Activated CD4-positive, alpha-beta T cell treated with anti-CD3 and anti-CD28 coated beads for 24 hours (primary cell): Measurements from ENCODE around the gene LAMTOR4.
"Not testable (repeated sequence)": the region's sequence is repeated elsewhere in the genome, so short reads cannot be mapped to it uniquely, and the experiment has no call there.

Source experiments
- DNase-seq, 2 donors: peaks; one replicate each; pipeline ENCODE4 v3.0.0-alpha.2; 2020; ENCODE audit warnings: low read depth in 2 of 2

The LAMTOR4 gene

DNA sequence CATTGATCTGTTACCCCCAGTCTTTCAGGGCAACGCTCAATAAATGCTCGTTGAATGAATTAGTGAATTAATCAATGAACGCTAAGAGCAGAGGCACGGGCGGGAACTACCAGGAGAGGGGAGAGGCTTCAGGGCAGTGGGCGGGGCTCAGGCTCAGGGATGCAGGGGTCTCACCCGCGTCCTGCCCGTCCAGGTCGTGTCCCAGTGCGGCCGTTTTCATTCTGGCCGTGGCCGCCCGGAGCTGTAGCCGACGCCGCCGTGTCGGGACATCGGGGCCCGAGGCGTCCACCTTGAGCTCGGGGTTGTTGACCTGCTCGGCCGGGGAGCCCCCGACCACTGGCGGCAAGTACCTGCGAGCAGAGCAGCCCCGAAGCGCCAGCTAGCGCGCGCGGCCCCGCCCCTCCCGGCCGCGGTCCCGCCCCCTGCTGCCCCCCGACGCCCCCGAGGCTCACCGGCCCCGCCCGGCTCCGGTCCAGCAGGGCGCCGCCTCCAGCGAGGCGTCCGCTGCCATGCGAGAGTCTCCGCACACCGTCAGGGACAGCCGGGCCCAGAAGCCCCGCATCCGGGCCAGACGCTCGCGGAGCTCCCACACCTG is 22.5 kb downstream of the LAMTOR4 start:
- no peak for DNase-seq

DNA sequence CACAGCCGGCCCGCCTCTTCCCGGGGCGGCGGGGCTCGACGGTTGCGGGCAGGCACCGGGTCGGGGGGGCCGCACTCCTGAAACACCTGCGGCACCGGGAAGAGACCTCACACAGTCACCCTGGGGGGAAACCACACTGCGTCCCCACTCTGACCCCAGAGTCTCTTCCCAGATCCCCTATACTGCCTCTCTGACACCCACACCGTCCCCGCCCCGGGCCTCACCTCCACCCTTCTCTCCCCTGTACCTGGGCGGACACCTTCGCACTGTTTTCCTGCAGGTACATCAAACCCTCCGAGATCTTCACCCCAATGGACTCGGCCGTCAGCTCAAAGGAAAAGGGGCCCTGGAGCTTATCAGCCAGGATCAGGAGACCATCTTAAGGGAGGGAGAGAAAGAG is 23.1 kb downstream of the LAMTOR4 start:
- no peak for DNase-seq

DNA sequence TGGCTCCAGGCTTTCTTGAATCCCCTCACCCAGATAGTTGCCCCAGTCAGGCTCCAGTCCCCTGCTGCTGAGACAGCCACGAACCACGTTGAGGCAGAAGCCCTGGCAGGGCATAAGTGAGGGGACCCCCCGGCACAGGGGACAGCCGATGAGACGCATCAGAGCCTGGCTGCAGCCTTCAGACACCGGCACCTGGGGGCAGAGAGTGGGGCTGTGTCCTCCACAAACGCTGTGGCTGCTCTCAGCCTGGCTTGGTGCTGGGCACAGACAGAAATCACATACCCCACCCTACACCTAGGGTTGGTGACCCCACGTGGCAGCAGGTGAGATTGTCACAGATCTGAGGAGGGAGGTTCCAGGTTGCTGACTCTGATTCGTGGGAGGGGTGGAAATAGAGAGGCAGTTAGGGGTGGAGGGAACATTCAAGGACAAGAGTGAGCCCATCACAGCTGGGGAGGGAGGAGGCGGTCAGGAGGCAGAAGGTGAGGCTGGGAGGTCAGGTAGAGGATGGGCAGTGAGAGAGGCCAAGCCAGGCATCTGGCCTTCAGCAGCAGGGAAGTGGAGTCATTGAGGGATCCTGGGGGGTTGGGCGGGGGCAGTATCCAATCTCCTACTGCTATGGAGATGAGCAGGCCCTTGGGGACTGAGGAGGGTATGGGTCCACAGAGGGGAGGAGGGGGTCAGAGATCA is 25.2 kb downstream of the LAMTOR4 start:
- no peak for DNase-seq

DNA sequence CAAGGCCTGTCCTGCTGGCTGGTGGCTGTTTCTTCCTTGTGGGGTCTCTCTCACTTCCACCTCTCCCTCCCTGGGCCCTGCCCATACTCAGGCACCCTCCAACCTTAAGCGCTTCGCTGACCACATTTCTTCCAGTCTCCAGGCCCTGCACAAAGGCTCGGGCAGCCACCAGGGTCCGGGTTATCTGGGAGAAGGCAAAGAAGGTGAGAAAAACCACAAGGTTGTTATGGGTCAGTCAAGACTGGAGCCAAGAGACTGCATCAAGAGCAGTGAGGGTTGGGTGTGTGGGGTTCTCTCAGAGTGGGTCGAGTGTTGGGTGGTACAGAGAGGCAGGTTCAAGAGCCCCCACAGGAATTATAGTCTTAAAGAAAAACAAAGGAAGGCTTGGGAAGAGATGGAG is 25.9 kb downstream of the LAMTOR4 start:
- no peak for DNase-seq

DNA sequence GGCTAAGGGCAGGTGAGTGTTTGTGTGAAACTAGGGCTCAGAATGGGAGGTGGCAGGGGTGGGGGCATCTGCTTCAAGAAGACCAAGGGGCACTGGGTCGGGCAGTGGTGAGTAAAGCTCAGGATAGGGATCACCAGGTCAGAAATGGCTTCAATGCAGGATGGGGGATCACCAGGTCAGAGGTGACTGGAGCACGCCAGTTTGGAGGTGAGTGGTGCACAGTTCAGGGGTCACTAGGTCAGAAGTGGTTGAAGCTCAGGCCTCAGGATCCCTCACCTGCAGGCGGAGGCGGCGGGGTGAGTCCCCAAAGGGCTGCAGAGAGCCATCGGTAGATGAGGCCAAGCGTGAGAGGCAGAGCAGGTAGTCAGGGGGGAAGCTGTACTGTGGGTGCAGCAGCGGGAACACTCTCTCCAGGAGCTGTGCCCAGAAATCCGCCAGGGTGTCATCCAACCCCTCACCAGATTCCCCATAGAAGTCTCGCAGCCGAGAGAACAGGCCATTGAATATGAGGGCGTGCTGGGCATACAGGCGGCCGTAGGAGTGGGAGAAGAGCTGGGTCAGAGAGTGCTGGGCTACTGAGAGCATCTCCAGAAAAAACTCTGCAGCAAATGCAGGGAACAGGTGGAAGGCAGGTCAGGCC is 26.7 kb downstream of the LAMTOR4 start:
- DNase-seq: no peak

DNA sequence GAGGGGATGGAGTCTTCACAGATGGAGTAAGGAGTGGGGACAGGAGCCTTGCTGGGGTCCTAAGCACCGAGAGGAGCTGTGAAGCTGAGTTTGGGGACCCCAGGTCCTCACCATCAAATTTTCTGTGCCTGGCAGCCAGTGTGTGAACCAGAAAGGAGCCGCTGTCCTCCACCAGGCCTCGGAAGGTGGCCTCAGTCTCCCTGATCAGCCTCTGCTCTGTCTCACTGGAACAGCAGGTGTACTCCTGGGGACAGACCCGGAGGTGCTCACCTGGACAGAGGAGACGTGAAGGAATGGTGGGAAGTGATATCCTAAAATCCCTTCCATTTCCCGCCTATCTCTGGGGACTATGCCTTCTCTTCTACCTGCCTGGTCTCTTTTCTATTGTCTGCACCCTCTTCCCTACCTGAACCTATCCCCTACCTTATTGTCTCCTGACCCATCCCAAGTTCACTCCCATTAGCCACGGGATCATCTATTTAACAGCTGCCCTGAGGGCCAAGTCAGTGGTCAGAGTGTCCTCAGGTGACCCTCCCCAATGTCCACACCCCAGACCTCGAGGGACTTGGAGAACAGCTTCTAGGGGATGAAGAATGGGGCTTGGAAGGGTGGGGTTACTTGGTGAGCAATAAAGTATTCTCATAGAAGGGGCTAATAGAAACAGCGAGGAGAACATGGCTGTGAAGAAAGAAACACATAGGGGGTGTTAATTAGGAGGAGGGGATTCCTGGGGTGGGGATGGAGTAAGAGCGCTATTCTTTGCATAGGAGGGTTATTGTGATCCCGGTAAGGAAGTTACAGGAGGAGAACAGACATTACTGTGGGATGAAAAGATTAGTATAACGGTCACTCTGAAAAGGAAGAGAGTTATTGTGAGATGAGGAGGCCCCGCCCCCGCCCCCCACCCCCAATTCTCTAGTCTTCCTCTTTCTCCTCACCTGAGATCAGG is 27.7 kb downstream of the LAMTOR4 start:
- no peak for DNase-seq

DNA sequence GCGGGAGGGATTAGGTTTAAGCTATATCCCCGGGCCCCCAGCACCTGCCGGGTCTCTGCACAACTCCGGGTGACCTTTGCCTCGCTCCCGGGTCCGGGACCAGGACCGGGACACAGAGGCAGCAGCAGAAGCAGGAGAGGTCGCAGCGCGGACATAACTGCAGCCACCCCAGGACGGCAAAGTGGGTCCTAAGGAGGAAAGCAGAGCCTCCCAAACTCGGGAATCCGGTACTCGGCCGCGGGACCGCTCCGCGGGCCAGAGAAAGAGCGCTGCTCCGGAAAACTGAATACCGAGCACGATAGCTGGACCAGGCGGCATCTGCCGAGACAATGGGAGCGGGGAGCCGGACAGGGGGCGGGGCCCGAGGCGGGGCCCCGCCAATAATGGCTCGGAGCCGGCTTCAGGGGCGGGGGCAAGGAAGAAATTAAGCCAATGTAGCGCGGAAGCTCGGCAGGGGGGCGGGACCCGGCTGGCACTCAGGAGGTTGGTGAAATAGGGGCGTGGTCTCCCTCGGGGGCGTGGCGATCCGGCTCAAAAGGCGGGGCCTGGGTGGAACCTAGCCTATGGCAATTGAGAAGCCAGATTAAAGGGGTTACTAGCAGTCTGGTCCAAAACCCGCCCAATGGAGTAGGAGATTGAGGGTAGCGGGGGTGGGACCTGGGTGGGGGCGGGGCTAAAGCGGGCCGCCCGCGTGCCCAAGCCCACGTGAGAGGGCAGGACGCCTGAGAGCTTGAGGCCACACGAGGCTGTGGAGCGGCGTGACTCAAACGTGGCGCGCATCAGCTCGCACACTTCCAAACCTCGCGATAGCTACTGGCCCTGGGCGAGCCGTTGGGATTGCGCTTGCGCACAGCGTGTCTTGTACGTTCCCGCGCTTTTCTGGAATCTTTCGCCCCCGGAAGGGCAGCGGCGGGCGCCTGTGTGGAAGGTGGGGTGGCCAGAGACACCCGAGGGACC is 28.6 kb downstream of the LAMTOR4 start, which contains the start of the genes GPC2 and STAG3:
Gene GPC2, minus strand, starts transcription at position 337 of the 957 bp plus-strand sequence. Its CDS starts 182 bp downstream, at position 155.
Gene STAG3, plus strand, starts transcription at position 874 of the 957 bp plus-strand sequence. CDS start 2,639 bp downstream, outside the sequence.
- DNase-seq: peak; percentile 98 to 99

DNA sequence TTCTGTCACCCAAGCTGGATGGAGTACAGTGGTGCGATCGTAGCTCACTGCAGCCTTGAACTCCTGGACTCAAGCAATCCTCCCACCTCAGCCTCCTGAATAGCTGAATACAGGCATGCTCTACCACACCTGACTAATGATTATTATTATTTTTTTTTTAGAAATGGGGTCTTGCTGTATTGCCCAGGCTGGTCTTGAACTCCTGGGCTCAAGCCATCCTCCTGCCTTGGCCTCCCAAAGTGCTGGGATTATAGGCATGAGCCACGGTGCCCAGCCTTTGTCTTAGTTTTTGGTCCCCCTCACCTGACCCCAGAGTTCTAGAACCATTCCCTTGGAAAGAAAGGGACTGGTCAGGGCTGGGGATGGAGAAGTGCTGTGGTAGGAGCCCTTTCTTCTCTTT is 31.4 kb downstream of the LAMTOR4 start:
- DNase-seq: not testable (repeated sequence)

DNA sequence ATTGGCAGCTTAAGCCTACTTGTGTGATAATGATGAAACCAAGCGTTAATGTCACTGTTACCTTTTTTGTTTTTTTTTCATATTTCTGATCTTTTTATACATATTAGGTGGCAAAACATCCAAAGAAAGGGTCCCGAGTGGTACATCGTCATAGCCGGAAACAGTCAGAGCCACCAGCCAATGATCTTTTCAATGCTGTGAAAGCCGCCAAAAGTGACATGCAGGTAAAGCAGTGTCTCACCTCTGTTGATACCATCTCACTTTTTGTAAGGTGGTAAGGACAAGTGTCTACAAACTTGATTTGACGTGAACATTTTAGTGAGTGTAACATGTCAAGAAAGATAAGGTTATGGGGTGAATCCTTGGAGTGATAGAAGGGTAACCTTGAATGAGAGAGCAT is 33.9 kb downstream of the LAMTOR4 start:
- not testable (repeated sequence) for DNase-seq

DNA sequence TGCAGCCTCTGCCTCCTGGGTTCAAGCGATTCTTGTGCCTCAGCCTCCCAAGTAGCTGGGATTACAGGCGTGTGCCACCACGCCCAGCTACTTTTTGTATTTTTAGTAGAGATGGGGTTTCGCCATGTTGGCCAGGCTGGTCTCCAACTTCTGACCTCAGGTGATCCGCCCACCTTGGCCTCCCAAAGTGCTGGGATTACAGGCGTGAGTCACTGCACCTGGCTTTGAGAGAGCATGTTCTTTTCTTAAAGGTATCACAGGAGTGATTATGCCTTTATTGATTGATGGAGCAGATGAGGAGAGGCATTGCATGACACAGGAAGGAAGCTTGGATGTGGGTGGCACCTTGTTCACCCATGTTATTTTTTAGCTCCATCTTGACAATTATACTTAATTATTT is 34.4 kb downstream of the LAMTOR4 start:
- DNase-seq: not testable (repeated sequence)

DNA sequence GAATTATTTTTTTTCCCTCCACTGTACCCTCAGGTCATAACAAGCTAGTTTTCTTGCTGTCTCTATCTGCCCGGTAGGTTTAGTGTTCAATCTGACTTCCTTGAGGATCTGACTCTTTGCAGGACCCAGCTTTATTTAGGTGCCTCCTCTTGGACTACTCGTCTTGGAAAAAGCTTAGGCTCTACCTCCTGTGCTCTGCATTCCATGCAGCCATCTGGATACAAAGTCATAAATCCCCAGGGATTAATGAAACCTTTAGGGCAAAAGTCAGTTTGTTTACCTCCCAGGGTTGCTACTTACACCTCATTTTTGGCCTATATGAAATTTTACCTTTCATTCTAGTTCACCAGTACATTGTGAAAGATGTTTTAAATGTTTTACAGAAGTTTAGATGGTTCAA is 37.0 kb downstream of the LAMTOR4 start:
- DNase-seq: no peak

DNA sequence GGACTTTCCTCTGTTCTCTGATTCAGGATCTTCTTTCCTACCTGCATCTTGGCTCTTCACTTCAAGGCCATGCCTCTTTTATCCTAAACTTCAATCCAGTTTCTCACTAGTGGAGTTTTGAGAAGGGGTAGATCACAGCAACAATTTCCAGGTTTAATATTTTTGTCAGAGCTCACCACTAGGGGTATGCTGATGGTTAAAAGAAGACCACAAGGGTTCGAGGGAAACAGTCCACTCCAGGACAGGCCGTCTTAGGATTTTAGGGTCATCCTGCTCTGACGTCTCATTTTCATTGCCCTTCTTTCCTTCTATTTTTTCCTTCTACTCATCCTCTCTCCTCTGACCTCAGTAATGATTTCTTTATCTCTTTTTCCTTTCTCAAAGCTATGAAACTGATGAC is 40.3 kb downstream of the LAMTOR4 start:
- DNase-seq: no peak

DNA sequence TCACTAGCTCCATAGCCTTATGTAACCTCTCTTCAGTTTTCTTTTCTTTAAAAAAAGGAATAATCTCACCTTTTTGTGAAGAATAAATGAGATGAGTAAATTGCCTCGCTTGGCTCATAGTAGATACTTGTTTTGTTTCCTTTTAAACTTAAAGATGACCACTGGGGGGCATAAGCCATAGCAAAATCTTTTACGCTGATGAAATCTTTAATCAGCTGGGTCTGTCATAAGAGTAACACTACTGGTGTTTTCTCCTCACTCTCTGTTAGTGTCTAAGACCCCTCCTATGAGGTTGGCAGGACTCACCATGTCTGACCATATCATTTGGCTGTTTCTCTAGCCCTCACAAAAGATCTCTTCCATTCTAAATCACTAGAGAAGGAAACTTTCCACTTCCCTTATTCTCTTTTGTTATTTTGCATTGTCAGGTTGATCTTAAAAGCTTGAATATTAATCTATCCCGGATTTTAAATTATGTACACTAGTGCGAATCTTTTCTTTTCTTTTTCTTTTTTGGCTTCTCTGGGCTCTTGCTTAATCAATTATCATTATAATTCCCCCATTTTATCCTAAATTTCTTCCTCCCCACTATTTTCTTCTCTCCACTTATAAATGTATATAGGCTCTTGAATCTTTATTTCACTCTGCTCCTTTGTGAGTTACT is 41.5 kb downstream of the LAMTOR4 start:
- no peak for DNase-seq

DNA sequence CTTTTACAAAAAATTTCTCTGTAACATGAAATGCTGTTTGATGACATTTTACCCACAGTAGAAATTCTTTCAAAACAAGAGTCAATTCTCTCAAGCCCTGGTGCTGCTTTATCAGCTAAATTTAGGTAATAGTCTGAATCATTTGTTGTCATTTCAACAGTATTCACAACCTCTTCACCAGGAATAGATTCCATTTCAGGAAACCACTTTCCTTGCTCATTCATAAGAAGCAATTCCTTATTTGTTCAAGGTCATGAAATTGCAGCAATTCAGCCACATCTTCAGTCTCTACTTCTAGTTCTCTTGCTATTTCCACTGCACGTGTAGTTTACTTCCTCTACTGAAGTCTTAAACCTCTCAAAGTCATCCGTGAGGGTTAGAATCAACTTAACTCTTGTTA is 43.1 kb downstream of the LAMTOR4 start:
- no peak for DNase-seq

DNA sequence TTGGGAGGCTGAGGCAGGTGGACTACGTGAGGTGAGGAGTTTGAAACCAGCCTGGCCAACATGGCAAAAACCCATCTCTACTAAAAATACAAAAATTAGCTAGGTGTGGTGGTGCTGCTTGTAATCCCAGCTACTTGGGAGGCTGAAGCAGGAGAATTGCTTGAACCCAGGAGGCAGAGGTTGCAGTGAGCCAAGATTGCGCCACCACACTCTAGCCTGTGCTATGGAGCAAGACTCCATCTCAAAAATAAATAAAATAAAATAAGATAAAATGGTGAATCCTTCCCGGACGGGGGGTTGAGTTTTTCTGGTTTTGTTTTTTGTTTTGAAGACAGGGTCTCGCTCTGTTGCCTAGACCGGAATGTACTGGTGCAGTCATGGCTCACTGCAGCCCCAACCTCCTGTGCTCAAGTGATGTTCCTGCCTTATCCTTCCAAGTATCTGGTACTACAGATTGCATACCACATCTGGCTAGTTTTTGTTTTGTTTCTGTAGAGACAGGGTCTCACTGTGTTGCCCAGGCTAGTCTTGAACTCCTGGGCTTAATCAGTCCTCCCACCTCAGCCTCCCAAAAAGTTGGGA is 43.7 kb downstream of the LAMTOR4 start:
- DNase-seq: not testable (repeated sequence)

DNA sequence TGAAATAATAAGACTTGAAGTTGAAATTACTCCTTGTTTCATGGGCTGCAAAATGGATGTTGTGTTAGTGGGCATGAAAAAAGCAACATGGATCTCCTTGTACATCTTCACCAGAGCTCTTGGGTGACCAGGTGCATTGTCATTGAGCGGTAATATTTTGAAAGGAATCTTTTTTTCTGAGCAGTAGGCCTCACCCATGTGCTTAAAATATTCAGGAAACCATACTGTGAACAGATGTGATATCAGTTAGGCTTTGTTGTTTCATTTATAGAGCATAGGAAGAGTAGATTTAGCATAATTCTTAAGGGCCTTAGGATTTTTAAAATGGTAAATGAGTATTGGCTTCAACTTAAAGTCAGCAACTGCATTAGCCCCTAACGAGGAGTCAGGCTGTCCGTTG is 44.3 kb downstream of the LAMTOR4 start:
- DNase-seq: no peak

DNA sequence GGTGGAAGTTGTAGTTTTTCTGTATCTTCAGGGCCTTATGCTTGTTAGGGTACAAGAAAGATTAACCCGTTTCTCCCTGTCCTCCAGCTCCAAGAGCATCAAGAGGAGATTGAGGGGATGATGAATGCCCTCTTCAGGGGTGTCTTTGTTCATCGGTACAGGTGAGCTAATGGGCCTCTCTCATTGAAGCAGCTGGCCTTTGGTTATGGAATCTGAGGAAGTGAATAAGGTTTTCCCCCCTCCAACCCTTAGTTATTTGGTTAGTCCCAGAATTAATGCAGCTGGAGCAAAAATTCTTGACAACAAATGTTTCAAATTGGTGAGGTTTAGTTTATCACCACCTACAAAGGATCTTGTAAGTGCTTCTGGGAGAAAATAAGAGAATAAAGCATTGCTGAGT is 46.5 kb downstream of the LAMTOR4 start:
- no peak for DNase-seq

DNA sequence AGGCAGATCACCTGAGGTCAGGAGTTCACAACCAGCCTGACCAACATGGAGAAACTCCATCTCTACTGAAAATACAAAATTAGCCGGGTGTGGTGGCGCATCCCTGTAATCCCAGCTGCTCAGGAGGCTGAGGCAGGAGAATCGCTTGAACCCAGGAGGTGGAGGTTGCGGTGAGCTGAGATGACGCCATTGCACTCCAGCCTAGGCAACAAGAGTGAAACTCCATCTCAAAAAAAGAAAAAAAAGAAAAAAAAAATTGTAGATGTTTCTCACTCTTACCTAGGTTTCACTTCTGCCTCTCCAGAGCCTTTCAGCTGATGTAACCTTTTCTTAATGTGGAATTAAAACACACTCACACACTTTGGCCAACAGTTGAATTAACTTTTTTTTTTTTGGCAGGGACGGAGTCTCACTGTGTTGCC is 47.2 kb downstream of the LAMTOR4 start:
- not testable (repeated sequence) for DNase-seq

DNA sequence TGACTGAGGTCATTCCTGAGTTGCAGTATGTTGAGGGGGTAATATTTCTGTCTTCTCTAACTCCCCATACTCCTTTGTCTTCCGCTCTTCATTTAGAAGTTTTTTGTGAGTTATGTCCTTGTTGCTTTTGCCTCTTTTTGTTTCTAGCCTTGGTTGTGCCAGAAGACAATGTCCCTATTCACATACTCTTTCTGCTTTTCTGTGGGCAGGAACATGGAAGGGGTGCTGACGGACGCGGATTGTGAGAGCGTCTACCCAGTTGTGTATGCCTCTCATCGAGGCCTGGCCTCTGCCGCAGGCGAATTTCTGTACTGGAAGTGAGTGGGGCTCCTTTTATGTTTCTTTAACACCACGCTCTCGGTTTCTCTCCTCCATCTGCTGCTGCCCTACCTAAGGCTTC is 49.5 kb downstream of the LAMTOR4 start:
- no peak for DNase-seq

DNA sequence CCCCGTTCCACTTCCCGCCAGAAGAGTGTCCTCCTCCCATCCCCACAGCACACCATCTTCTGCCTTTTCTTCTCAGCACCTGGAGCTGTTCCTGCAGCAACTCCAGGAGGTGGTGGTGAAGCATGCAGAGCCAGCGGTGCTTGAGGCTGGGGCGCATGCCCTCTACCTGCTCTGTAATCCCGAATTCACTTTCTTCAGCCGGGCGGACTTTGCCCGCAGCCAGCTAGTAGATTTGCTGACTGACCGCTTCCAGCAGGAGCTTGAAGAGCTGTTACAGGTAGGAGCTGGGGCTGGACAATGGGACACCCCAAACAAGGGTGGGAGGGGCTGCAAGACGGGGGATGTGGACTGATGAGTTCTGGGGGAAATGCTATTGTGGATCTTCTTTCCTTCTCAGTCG is 52.0 kb downstream of the LAMTOR4 start:
- DNase-seq: no peak
